Measurements from ENCODE around the gene ITGA3.
A peak's percentile ranks its signal among the peaks of the same experiment; 100 is the strongest.
"Not testable (repeated sequence)": the region's sequence is repeated elsewhere in the genome, so short reads cannot be mapped to it uniquely, and the experiment has no call there.

ITGA3 gene

DNA sequence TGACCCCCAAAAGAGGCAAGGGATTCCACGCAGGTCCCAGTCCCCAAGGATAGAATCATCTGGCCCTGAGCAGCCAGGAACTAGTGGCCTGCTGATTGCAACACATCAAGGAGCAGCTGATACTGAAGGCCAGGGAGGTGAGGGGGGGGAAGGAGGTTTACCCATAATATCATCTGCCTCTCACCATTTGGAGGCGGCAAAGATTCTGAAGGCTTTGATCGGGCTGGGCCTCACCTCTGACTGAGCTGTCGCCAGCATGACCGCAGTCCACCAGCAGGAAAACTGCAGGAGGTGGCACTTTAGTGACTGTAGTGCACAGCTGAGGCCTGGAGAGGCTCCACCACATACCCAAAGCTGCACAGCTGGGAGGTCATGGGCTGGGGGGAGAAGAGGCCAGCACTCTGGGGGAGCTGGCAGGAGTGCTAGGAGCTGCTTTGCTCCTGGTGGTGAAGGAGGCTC is 20.5 kb upstream of the ITGA3 start:
- no peak for DNase-seq (ENCODE audit: low read depth)

DNA sequence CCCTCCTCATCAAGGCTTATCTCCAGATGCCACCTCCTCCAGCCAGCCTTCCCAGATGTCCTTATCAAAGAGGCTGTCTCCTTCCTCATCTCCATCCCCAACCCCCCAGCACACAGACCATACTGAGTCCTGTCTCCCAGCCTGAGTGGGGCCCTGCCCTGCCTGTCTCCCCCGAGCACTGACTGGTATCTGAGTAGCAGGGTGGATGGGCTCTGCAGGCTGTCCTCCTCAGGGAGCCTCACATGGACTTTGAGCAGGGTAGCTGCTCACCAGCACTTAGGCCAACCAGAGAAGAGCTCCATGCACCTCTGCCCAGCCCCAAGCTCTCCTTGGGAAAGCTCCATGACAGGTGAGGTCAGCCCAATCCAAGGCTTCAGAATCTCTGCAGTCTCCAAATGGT is 20.0 kb upstream of the ITGA3 start:
- DNase-seq (ENCODE audit: low read depth): no peak

- DNase-seq (ENCODE audit: low read depth): no peak
Observed at GRCh38 chr17:50036455-50037261, 19.3 kb upstream of the ITGA3 start.

DNA sequence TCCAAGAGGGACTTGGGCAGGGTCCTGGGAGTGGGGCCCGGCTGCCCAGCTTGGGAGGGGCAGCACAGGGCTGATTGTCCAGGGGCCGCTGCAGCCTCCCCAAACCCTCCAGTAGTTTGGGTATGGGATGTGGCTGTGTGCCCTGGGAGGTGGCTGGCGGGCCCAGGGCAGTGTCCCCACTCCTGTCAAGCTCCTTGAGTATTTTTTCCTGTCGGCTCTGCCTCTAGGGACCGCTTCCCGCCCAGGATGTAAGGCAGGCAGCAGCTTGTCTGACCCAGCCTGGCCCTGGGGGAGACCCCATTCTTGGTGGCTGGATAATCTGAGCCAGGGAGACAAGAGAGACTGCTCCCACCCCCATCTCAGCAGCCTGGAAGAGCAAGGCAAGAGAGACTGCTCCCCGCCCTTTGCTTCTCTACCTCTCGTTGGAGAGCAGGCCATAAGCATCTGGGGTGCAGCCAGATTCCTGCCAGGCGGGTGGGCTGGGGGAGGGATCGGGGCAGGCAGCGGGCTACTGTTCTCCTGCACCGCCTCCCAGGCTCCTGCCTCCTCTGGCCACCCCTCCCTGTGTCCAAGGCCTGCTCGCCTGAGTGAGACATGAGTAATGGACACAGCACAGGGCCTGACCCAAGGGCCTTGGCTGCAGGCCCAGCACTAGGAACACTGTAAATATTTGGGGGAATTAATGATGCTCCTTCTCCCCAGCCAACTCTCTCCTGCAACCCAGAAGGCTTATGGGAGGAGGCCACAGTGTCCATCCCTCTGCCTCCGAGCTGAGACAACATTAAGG is 18.4 kb upstream of the ITGA3 start:
- DNase-seq (ENCODE audit: low read depth): peak; percentile 72

DNA sequence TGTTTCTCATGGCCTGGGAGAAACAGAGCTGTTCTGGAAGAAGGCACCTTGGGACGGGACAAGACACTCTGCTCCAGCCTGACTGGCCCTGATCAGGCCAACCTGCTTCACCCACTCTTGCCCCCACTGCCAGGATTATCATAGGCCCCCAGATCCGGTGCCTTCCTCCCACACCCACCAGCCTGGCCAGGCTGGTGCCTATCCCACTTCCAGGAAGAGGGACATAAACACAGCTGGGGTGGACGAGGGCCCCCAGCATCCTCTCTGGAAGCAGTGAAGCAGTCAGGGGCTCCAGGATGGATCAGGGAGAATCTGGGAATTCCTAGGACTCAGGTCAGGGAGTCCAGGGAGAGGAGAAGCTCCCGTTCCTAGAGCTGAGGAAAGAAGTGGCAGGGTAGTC is 16.9 kb upstream of the ITGA3 start:
- DNase-seq (ENCODE audit: low read depth): no peak

GRCh38 chr17:50040496-50040895 is 15.4 kb upstream of the ITGA3 start:
- not testable (repeated sequence) for DNase-seq (ENCODE audit: low read depth)

GRCh38 chr17:50042211-50042610 is 13.7 kb upstream of the ITGA3 start:
- no peak for DNase-seq (ENCODE audit: low read depth)

DNA sequence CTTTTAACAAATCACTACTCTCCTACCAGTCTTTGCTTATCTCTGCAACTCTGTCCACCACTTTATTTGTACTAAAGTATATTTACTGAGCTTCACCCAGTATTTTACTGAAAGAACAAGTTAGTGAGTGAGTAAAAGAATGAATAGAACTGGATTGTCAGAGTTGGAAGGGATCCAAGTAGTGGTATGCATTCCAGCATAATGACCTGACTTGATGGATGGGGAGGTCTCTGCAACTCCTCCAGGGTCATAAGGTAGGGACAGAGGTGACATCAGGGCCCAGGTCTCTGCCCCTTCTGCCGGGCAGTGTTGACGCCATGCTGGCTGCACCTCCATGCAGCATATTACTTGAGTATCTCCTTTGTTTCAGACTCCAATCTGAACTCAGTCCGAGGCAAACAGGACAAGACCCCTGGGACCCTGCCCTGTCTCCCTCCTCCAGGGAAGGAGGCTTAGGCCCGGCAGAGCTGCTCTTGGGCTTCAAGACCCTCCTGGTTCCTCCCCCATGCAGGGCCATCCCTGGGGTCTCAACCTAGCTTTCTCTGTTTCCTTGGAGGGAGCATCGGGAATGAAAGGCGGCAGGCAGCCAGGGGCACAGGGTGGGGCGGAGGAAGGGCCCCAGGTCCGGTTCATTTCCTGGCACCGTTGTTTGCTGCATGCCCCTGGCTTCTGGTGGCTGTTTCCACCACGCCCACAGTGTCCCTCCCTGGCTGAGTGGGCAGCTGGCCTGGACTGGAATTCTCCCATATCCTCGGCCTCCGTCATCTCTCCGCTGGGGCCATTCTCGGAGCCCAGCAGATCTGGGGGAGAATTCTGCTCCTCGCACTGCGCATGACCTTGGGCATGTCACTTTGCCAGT is 12.4 kb upstream of the ITGA3 start:
- no peak for DNase-seq (ENCODE audit: low read depth)

DNA sequence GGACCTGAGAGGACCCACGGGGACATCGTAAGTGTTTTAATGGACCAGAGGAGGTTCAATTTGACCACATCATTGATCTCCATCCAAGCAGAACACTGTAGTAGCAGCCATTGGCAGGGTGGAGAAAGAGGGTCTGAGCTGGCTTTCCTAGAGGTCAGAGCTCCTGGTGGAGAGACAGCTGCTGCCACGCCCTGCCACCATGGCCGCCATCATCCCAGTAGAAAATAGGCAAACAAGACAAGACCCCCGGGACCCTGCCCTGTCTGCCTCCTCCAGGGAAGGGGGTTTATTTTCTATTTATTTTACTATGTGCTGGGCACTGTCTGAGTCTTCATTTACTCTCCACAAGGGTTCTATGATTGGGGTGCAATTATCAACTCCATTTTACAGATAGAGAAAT is 11.4 kb upstream of the ITGA3 start:
- no peak for DNase-seq (ENCODE audit: low read depth)

DNA sequence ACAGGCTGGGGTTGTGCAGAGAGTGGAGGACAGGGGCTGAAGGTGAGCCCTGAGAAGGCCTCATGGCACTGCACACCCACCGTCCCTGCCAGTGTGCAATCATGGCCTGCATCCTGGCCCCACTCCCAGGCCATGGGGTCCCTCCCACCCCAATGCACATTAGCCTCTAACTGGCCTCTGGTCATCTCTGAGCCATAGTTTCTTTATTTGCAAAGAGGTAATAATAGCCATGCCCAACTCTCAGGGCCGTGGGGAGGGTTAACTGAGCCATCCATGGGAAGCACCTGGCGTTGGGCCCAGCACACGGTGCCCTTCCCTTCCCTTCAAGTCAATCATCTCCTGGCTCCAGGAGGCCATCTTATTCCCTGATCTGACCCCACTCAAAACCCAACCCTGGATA is 10.8 kb upstream of the ITGA3 start:
- no peak for DNase-seq (ENCODE audit: low read depth)

- DNase-seq (ENCODE audit: low read depth): no peak
Observed at GRCh38 chr17:50046179-50046578, 9.7 kb upstream of the ITGA3 start.

GRCh38 chr17:50046667-50047066 is 9.2 kb upstream of the ITGA3 start:
- DNase-seq (ENCODE audit: low read depth): no peak

- no peak for DNase-seq (ENCODE audit: low read depth)
Observed at GRCh38 chr17:50047083-50047482, 8.8 kb upstream of the ITGA3 start.

GRCh38 chr17:50047488-50048126 is 8.3 kb upstream of the ITGA3 start:
- no peak for DNase-seq (ENCODE audit: low read depth)

- no peak for DNase-seq (ENCODE audit: low read depth)
Observed at GRCh38 chr17:50048146-50048720, 7.7 kb upstream of the ITGA3 start.

DNA sequence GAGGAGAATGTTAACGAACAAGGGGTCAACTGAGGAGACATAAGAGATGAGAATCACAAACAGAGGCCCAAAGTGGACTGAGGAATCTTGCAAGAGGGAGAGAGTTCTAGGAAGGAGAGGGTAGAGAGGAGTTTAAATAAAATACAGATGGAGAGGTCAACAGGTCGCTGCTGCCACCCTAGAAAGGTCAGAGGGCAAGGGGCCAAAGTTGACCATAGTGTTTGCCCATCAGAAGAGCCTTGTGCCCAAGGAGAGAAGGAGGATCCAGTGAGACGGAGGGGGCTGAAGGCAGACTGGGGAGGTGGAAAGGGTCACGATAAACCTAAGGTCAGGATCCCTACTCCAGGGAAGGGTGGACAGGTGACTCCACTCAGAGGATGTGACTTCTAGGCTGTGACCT is 6.9 kb upstream of the ITGA3 start:
- DNase-seq (ENCODE audit: low read depth): no peak

DNA sequence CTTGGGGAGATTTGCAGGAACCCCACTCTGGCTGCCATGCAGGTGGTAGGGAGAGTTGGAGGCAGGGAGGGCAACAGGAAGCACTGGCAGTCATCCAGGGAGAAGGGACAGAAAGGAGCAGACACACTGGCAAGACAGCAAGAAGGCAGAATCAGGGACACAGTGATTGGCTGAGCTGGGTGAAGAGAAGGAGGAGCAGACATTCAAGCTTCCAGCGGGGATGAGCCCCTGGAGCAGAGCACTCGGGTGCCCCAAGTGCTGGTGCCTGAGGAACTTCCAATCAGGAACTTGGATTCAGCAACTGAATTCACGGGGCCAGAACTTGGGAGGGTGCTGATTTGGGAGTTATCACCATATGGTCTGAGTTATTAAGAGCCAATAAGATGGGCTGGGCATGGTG is 6.3 kb upstream of the ITGA3 start:
- no peak for DNase-seq (ENCODE audit: low read depth)

GRCh38 chr17:50050431-50051032 is 5.4 kb upstream of the ITGA3 start:
- no peak for DNase-seq (ENCODE audit: low read depth)

DNA sequence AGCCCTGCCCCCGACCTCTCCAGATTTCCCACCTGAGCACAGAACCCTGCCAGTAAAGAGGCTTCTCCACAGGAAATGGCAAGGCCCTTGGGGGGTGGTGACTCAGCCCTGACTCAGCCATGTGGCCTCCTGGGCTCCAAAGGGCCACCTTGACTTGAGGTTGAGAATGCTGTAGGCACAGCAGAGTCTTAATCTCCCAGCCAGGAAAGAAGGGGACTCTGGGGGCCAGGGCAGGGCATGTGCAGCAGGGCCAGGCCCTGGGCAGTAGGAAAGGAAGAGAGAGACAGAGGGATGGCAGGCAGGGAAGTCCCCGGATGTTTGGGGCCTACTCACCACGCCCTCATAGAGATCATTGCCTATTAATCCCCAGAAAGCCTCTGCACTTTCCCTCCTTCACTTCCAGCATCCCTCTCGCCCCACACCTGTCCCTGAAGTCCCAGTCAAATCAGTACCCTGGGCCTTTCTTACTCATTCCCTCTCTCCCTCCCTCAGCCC is 4.8 kb upstream of the ITGA3 start:
- no peak for DNase-seq (ENCODE audit: low read depth)

GRCh38 chr17:50051606-50052005 is 4.3 kb upstream of the ITGA3 start:
- no peak for DNase-seq (ENCODE audit: low read depth)

DNA sequence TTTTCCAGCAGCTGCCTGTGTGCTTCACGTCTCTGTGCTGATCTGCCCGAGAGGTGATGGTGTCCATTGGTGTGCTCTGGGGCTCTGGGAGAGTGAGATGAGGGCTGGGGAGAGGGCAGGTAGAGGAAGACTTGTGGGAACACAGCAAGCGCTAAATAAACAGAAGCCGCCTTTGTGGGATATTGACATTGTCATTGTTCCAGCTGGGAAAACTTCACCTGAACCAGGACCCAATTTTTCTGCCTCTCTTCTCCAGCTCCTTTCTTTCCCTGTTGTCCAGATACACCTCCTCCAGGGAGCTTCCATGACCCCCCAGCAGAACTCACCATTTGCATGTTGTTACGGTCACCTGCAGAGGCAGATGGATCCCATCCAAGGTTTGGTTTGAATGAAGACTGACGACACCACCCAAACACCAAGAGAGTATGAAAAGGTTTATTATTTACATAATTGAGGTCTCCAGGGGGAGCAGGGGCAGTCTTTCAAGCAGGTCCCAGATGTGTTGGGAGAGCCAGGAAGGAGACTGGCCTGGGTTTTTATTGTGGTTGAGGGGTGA is 3.6 kb upstream of the ITGA3 start:
- DNase-seq (ENCODE audit: low read depth): no peak
